UCSD-AML1 (cell line): Measurements from ENCODE around the gene BCKDK.
A peak's percentile ranks its signal among the peaks of the same experiment; 100 is the strongest.
"Not testable (repeated sequence)": the region's sequence is repeated elsewhere in the genome, so short reads cannot be mapped to it uniquely, and the experiment has no call there.

Experiments
- DNase-seq: peaks from one replicate; lab custom pipeline; 2025; ENCODE audit not compliant: unreplicated experiment; lab: John Stamatoyannopoulos, UW

Gene BCKDK

GRCh38 chr16:31094424-31095120 lies 13.6 kb upstream of the BCKDK start, which contains the start of gene VKORC1:
VKORC1 (minus strand) TSS chr16:31094797; CDS start chr16:31094729, 68 bp downstream.
- DNase-seq: peak; percentile 95

GRCh38 chr16:31099860-31100638 lies 8.1 kb upstream of the BCKDK start:
- no peak for DNase-seq

GRCh38 chr16:31100876-31101641 lies 7.1 kb upstream of the BCKDK start:
- DNase-seq: not testable (repeated sequence)

DNA sequence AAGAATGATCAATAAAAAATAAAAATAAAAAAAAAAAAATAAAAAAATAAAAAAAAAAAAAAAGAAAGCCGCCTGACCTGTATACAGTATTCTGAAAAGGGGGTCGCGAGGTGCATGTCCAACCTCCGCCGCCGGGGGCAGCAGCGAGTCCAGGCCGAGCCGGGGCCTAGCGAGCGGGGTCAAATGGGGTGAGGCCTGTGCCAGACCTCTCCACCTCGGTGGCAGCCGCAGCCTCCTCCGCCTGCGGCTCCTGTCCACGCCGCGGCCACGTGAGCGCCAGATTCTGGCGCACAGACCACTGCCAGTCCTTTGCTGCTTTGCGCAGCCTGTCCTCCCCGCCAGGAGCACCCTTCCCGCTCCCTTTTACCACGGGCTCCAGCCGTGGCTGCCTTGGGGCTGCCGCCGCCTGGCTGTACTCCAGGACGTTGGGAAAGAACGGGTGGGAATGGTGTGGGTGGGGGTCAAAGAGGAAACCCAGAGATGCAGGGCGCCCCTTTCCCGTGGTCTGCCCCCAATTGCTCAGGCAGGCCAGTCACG lies 2.4 kb upstream of the BCKDK start:
- DNase-seq: peak; percentile 82

DNA sequence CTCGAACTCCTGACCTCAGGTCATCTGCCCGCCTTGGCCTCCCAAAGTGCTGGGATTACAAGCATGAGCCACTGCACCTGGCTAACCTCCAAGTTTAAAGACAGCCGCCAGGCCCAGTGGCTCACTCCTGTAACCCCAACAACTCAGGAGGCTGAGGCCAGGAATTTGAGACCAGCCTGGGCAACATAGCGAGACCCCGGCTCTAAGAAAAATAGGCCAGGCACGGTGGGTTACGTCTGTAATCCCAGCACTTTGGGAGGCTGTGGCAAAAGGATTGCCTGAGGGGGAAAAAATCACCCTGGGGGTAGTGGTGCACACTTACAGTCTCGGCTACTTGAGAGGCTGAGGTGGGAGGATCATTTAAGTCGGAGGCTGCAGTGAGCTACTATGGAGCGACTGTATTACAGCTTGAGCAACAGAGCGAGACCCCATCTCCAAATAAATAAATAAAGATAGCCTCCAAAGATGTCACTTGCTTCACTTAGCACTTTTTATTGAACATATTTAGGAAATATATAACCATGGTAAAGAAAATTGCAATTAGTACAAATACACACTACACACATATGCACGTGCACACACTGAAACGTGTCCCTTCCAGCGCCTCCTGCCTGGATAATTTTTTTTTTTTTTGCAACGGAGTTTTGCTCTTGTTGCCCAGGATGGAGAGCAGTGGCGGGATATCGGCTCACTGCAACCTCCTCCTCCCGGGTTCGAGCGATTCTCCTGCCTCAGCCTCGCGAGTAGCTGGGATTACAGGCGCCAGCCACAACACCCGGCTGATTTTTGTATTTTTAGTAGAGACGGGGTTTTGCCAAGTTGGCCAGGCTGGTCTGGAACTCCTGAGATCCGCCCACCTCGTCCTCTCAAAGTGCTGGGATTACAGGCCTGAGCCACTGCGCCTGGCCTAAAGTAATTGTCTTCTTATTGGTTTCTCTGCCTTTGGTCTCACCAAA lies 1.4 kb upstream of the BCKDK start:
- no peak for DNase-seq

DNA sequence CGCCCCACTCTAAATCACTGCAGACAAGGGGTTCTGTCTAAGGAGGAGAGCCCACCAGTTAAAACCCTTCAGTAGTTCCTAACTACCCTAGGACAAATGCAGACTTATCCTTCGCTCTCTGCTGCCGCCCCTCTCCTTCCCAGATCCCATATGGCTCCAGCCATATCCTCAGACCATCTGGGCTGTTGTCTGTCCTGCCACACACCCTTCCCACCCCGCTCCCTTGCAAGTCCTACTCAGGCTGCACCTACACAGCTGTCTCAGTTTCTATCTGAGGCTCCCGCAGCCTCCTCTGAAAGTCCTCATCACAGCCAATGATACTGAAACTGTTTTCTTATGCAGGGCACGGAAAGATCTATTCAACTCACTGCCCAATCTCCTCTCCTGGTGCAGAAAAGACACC lies 720 bp upstream of the BCKDK start:
- no peak for DNase-seq

- DNase-seq: no peak
Observed at GRCh38 chr16:31108794-31109558, 790 bp downstream of the BCKDK start.

- DNase-seq: no peak
Observed at GRCh38 chr16:31109622-31110021, 1.4 kb downstream of the BCKDK start.

DNA sequence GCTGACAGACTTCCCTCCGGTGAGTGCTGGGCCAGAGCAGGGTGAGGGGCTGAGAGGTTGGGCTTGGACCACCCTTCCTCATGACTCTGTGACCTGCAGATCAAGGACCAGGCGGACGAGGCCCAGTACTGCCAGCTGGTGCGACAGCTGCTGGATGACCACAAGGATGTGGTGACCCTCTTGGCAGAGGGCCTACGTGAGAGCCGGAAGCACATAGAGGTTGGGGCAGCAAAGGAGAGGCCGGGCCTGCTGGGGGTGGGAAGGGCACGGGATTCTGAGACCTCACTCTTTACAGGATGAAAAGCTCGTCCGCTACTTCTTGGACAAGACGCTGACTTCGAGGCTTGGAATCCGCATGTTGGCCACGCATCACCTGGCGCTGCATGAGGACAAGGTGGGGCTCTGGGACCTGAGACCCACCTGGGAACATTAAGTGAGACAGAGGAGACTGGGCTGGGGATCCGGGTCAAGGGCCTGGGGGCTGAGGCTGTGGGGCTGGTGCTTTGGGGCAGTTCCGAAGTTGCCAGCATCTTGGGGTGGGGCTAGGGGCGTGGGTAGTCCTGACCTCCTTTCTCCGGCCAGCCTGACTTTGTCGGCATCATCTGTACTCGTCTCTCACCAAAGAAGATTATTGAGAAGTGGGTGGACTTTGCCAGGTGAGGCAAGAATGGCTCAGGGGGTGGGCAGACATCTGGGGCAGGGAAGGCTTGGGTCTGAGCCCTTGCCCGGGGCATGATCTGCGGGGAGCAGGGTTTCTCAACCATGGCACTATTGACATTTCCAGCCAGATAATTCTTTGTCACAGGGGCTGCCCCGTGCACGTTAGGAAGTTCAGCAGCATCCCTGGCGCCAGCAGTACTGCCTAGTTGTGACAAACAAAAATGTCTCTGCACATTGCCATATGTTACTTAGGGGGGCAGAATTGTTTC lies 2.2 kb downstream of the BCKDK start:
- no peak for DNase-seq

DNA sequence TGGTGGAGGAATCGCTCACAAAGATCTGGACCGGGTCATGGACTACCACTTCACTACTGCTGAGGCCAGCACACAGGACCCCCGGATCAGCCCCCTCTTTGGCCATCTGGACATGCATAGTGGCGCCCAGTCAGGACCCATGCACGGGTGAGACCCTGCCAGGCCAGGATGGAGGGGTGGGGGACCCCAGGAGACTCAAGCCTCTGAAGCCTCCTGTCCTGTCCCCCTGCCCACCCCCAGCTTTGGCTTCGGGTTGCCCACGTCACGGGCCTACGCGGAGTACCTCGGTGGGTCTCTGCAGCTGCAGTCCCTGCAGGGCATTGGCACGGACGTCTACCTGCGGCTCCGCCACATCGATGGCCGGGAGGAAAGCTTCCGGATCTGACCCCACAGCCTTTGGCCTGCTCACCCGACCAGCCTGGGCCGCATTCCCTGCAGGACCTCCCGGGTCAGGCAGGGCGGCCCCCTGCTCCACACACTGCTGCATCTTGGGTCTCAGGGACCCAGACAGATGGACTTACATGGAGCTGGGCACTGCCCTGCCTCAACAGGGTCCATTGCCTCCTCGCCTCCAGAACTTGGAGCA lies 3.8 kb downstream of the BCKDK start:
- no peak for DNase-seq

- DNase-seq: no peak
Observed at GRCh38 chr16:31112711-31113110, 4.5 kb downstream of the BCKDK start.

DNA sequence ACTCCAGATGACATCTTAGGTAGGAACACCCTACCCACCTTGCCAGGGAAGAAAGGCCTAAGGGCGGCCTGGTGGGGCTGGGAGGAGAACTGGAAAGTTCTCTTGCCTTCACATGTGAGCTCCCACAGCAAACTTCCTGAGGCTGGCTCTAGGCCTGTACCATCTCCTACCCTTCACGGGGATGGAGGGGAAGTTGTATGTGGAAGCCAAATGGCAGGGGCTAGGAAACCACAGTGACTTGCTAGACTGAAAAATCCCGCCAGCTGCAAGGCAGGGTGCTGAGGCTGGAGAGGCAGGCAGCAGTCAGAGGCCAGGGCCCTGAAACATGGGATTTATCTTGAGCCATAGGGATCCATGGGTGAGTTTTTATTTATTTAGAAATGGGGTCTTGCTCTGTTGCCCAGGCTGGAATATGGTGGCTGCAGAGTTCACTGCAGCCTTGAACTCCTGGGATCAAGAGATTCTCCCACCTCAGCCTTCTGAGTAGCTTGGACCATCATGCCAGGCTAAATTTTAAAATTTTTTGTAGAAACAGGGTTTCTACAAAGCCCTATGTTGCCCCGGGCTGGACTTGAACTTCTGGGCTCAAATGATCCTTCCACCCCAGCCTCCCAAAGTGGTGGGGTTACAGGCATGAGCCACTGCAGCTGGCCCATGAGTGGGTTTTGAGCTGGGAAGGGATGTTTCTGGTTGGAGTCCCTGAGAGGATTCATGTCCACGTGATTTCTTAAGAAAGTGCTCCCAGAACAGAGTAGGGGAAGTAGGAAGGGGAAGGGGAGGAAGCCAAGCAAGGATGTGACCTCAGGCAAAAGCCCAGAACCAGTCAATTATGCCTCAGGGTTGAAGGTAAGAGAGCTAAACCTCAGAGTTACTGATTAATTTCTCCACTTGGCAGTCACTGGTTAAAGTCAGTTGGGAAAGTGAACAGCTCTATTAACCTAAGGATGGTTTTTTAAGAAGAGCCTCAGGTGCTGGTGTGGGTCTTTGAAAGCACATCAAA lies 5.2 kb downstream of the BCKDK start:
- DNase-seq: peak; percentile 72

DNA sequence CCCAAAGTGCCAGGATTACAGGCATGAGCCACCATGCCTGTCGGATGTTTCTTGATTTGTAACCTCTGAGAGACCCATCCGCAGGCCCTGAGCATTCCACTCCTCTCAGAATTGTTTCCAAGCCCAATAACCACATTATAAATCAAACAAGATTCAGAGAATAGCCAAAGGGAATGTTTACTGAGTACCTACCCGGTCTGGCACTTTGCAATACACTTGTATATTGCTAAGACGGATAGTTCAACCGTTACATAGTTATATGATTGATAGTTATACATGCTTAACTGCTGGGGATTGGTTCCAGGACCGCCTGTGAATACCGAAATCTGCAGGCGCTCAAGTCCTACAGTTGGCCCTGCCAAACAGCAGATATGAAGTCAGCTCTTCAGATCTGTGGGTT lies 6.3 kb downstream of the BCKDK start:
- DNase-seq: no peak

DNA sequence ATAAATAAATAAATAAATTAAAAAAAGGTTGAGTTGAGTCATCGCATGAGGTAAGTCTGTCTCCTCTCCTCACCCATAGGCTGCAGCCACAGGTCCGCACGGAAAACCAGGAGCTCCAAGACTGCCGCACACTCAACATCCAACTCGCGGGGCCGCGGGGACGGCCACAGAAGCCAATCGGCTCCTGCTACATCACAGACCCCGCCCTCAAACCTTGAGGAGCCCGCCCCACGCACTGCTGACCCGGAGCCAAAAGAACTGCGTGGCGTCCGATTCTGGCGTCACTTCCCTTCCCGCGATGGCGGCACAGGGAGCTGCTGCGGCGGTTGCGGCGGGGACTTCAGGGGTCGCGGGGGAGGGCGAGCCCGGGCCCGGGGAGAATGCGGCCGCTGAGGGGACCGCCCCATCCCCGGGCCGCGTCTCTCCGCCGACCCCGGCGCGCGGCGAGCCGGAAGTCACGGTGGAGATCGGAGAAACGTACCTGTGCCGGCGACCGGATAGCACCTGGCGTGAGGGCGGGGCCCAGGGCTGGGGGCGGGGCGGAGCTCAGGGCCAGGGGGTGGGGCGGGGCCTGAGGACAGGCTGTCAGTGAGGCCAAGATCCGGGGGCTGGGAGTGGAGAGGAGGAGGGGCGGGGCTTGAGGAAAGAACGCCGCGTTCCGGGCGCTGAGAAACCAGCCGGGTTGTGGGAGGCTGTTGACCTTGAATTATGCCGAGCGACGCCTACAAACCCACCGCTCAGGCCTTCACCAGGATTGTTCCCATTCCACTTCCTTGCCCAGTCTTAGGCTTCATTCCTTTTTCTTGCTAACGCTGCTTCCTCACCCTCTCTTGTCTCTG lies 9.4 kb downstream of the BCKDK start, which contains the start of gene KAT8:
Gene KAT8, plus strand, starts transcription at position 281 of the 839 bp plus-strand sequence. Its CDS starts 18 bp downstream, at position 299.
- peak; percentile 98 for DNase-seq

GRCh38 chr16:31118223-31119155 lies 10.3 kb downstream of the BCKDK start:
- no peak for DNase-seq
